OCI-LY1 (cell line): ENCODE results near the gene STX12.

ENCODE experiments used
- EZH2 ChIP-seq: fragments of 200-600 bp; sonication (generic), shearing (Covaris generic); IDR thresholded peaks from 2 replicates; pipeline ENCODE4 v1.8.0; 2017; ENCODE audit warnings: borderline replicate concordance, mixed run types, mild to moderate bottlenecking, antibody characterized with exemption, low read length, moderate library complexity, mixed read lengths
- TF ChIP-seq, protein P1 (sequence below): fragments of 200-600 bp; sonication (generic), shearing (Covaris generic); IDR thresholded peaks from 2 replicates; pipeline ENCODE4 v1.5.1; 2017; ENCODE audit warnings: mild to moderate bottlenecking, antibody characterized with exemption, low read length, moderate library complexity, mixed read lengths

DNA sequence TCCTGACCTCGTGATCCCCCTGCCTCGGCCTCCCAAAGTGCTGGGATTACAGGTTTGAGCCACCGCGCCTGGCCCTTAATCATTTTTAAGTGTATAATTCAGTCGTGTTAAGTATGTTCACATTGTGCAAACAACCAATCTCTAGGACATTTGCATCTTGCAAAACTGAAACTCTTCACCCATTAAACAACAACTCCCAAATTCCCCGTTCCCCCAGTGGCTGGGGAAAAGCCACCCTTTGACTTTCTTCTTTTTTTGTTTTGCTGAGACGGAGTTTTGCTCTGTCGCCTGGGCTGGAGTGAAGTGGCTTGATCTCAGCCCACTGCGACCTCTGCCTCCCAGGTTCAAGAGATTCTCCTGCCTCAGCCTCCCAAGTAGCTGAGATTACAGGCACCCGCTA, 92.8 kb downstream of the STX12 start:
- TF ChIP-seq, protein P1, sequence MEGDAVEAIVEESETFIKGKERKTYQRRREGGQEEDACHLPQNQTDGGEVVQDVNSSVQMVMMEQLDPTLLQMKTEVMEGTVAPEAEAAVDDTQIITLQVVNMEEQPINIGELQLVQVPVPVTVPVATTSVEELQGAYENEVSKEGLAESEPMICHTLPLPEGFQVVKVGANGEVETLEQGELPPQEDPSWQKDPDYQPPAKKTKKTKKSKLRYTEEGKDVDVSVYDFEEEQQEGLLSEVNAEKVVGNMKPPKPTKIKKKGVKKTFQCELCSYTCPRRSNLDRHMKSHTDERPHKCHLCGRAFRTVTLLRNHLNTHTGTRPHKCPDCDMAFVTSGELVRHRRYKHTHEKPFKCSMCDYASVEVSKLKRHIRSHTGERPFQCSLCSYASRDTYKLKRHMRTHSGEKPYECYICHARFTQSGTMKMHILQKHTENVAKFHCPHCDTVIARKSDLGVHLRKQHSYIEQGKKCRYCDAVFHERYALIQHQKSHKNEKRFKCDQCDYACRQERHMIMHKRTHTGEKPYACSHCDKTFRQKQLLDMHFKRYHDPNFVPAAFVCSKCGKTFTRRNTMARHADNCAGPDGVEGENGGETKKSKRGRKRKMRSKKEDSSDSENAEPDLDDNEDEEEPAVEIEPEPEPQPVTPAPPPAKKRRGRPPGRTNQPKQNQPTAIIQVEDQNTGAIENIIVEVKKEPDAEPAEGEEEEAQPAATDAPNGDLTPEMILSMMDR, result no peak
- no peak for TF ChIP-seq EZH2
